ENCODE results near the gene CRYAA. TPM values are rescaled to one million over a fixed set of nuclear protein-coding genes. Genes with fewer than 3 reads are reported as not detected.
"Not testable (repeated sequence)": the region's sequence is repeated elsewhere in the genome, so short reads cannot be mapped to it uniquely, and the experiment has no call there.

The CRYAA gene, protein sequence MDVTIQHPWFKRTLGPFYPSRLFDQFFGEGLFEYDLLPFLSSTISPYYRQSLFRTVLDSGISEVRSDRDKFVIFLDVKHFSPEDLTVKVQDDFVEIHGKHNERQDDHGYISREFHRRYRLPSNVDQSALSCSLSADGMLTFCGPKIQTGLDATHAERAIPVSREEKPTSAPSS
- total RNA-seq = not detected
- long read RNA-seq = 0 reads

DNA sequence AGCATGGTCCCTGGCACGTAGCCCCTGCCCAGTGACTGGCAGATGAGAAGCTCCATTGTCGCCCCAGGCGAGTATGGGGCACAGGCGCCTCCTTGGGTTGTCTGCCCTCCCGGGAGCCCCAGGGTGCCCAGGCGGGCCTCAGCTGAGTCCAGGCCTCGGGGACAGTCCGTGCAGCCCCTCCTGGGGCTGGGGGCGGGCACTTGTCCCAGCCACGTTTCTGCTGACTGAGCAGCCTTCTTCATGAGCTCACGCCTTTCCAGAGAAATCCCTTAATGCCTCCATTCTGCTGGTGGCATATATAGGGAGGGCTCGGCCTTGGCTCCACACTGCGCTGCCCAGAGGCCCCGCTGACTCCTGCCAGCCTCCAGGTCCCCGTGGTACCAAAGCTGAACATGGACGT lies at the start of gene CRYAA:
Gene CRYAA (plus strand): TSS at position 301 of the 400 bp plus-strand sequence. CDS start 92 bp downstream, at position 393.
- DNase-seq (ENCODE audit: low spot score) = not testable (repeated sequence)

DNA sequence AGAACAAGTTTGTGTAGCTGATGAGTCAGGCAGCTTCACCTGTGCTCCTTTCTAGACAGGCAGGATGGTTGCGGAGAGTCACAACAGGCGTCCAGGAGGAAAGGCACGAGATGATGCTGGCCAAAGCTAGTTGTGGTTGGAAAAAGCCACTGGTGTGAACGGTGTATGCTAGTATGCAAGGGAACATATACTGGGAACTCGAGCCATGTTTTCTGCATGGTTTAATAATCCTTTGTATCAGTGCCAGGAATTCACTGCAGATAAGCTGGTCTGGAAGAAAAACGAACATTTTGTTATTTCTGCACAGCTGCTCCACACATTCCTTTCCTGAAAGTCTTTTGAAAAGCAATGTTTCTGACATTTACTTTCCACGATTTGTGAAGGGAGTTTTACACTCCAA lies 38.7 kb upstream of the CRYAA start:
- DNase-seq (ENCODE audit: low spot score) = not testable (repeated sequence)

DNA sequence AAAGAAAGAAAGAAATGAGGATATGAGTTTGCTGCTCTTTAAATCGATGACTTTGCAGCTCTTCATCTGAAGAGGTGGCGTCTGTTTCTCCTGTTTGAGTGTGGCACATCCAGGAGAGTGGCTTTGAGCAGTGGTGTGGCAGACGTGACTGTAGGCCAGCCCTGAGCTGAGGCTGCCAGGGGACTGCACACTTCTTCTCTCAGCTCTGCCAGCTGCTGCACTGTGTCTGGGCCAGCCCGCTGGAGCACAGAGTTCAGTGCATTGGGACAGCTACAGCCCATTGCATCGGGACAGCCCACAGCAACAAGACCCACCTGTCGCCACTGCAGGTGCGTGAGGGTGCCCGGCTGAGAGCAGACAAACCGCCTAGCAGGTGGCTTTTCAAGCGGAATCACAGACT lies 34.3 kb upstream of the CRYAA start:
- not testable (repeated sequence) for DNase-seq (ENCODE audit: low spot score)

DNA sequence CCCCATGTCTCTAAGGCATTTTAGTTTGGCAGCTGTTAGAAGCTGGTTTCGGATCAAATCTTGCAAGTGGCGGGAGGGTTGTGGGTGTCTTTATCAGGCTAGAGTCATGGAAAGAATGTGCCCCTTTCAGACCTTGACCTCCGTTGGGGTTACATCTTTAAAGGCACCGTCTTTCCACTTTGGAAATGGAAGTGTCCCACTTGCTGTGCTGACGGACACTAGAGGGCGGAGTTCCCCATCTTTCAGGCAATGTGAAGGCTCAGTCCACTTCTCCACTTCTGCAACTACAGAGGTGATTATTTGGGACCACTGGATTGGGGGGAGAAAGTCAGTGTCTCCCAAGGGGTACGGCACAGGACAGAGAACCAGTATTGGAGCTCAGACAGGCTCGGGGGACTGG lies 29.9 kb upstream of the CRYAA start:
- DNase-seq (ENCODE audit: low spot score) = not testable (repeated sequence)

DNA sequence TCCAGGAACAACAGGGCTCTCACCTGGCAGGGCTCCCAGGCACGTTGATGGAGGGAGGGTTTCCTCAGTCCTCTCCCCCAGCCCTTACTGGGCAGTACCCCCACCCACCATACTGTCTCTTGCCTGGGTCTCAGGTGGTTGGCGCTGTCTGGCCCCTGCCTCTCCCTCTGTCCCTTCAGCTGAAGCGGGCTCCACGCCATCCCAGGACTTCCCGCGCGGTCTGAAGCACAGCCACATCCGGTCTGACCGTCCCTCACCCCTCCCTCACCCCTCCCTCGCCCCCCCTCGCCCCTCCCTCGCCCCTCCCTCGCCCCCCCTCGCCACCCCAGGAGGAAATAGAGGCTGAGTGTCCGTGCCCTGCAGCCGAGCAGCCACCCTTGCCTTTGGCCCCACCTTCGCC lies 27.4 kb upstream of the CRYAA start:
- not testable (repeated sequence) for DNase-seq (ENCODE audit: low spot score)

DNA sequence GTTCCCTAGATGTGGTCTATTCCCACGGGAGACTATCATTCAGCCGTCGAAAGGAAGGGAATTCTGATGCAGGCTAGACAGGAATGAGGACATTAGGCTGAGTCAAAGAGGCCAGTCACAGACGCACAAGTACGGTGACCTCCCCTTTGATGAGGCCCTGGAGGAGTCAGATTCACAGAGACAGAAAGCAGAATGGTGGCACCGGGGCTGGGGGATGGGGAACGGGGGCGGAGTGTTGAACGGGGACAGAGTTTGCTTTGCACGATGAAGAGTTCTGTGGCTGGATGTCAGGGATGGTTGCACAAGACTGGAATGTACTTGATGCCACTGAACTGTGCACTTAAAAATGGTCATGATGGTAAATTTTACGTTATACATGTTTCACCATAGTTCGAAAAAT lies 22.2 kb upstream of the CRYAA start:
- not testable (repeated sequence) for DNase-seq (ENCODE audit: low spot score)

DNA sequence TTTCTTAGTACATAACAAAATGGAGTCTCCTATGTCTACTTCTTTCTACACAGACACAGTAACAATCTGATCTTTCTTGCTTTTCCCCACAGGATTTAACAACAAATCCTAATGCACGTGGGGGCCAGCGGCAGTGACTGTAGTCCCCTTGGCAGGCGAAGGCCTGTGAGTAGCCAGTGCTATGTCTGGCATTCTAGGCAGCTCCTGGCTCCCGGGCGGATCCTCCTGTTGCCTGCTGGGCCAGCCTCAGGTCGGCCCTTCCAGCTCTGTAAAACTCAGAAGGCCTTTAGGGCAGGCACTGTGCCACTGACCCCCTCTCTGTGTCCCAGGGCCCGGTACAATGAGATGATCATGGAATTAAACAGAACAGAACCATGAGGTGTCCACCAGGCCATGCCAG lies 20.8 kb upstream of the CRYAA start:
- not testable (repeated sequence) for DNase-seq (ENCODE audit: low spot score)

DNA sequence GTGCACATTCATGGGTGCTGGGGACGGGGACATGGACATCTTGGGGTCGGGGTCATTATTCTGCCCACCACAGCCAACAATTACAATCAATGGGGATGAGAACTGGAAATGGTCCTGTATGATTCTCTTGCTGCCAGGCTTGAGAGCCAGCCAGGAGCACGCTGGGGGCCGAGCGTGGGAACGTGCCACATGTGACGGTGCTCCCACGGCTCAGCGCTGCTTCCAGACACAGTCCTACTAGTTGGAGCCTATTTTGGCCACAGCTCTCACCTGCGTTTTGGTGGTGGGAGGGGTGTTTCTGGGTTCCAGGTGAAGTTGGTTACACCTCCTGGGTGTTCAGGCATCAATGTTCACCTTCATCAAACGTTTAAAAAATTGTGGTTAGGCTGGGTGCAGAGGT lies 19.5 kb upstream of the CRYAA start:
- not testable (repeated sequence) for DNase-seq (ENCODE audit: low spot score)

DNA sequence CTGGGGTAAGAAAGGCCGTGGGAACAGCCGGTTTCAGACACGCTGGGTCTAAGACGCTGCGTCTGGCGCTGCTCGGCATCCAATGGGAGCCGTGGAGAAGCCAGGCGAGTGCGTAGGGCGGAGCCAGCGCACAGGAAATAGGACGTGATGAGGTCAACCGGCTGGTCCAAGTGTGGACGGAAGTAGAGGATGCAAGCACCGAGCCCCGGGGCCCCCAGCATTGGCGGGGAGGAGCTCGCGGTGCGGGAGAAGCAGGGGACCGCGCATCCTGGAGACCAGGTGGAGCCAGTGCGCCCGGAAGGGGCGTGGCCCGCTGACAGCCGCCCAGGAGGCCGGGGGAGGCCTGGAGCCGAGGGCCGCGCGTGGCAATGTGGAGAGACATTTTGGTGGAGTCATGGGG lies 15.2 kb upstream of the CRYAA start:
- DNase-seq (ENCODE audit: low spot score) = not testable (repeated sequence)

DNA sequence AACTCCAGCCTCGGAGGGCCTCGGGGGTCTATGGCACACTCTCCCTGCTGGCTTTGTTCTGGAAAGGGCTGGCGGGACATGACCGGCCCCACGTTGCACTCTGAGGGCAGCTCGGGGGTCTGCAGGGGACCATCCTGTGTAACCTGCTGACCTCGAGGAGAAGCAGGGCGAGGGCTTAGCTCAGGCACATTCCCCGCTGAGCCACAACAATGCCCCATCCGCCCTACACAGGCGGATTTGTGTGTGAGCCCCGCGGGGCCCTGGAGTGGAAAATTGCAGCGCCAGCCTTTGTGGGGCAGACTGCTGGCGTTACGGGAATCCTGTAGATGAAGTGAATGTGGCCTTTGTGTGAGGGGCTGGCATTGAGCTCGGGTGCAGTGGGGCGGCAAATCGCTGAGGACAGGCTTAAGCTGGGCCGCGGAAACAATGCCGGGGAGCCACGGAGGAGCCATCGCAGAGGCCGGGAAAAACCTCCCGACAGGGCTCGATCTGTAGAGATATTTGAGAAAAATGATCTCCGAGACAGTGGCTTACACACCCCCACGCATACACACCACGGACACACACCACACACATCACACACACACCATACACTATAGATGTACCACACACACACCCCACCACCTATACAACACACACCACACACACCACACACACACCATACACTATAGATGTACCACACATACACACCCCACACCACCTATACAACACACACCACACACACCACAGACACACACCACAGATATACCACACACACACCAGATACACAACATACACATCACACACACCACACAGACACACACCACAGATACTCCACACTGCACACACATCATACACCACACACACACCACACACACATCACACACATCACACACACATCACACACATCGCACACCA lies 9.3 kb upstream of the CRYAA start:
- DNase-seq (ENCODE audit: low spot score) = not testable (repeated sequence)

DNA sequence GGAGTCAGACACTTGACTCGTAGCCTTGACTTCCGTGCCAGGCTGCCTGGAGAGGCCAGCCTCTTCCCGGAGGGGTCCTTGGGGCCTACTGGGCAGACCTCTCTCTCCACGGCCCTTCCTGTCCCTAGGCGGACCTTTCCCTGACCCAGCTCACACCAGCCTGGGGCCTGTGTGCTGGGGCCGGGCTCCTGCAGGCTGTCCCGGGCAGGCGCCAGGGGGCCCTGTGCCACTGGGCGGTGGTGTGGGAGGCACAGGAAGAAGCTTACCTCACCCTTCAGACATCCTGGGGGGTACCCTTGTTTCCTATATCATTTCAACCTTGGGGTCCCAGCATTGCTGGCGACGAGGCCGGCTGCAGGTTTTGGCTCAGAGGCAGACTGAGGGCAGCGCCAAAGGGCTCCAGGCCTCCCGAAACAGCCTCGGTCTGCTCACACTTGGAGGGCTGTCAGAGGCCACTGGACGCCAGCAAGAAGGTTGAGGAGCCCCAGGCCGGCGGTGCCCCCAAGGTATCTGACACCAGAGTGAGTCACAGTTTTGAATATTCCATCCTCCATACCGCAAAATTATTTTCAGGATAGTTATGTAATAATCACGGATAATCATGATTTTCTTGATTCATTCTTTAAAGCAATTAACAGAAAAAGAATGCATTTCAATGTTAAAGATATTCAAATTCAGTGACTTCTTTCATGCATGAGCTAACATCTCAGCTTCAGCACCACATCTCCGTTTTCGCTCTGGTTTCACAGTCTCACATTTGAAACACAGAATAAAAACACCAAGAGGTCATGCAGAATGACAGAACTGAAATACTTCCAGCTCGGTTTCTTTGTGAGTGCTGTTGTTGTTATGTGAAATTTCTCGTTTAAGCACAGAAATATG lies 6.7 kb upstream of the CRYAA start:
- DNase-seq (ENCODE audit: low spot score) = not testable (repeated sequence)

DNA sequence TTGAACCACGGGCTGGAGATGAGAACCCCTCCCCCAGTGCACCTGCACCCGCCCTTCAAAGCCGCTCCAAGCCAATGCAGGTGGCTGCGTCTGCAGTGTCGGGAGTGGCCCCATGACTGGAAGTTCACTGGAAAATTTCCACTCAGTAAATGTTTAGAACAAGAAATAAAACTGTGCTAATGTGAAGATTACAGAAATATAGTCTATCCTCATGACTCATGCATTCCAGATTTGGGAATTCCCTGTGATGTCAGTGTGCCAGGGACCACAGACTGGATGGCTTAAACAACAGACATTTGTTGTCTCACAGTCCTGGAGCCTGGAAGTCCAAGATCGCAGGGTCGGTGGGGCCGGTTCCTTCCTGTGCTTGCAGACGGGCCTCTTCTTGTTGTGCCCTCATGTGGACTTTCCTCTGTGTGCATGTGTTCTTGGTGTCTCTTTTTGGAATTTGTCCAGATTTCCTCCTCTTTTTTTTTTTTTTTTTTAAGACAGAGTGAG lies 6.1 kb upstream of the CRYAA start:
- not testable (repeated sequence) for DNase-seq (ENCODE audit: low spot score)

DNA sequence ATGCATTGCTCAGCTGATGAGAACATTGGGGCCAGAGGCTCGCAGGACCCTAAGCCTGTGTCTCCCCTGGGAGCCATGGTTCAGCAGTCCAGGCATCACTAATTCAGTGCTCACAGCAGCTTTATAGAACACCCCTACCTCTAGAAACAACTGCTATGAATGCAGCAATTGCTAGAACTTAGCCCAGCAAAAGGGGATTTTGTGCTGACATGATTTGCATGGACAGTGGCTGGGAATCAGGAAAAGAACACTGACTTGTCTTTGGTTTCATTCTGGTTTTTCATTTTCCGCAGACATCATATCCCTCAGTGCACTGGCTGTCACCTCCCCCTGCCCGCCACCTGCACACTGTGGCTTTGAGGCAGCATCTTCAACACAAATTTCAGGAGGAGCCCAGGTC lies 4.0 kb upstream of the CRYAA start:
- DNase-seq (ENCODE audit: low spot score) = not testable (repeated sequence)

DNA sequence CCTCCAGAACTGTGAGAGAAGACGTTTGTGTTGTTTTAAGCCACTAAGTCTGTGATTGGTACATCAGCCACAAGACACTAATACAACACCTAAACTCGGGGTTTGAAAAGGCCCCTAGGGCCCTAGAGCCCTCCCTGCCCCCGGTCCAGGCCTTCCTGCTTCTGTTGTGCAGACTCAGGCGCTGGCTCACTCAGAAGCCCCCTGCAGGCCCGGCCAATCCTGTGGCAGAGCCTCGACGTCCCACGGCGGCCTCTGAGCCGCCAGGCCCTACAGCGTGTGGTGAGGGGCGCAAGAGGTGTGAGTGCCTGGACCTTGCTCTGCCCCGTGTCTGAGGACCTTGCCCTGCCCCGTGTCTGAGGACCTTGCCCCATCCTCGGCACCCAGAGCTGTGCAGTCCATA lies 3.1 kb upstream of the CRYAA start:
- not testable (repeated sequence) for DNase-seq (ENCODE audit: low spot score)

DNA sequence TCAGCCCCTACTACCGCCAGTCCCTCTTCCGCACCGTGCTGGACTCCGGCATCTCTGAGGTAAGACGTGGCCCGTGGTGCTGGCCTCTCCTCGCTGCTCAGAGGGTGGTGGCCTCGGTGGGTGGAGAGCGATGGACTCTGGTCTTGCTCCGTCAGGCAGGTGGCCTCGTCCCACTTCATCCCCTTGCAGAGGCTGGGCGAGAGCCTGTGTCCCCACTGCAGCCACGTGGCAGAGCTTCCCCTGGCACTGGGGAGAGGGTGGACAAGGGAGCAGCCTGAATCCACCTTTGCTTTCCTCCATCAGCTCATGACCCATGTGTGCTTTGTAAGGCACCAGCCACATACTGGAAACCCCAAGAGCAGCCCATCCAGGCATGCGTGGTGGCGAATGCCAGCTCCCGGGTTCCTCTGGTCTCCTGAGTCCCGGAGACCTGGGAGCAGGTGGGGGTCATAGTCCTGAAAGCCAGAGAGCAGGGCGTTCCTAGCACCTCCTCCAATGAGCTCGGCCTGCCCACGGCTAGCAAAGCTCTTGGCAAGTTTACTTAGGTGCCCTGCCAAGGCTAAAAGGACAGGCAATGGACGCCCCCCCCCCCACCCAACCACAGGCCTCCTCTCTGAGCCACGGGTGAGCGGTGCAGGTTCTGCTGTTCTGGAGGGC lies 550 bp downstream of the CRYAA start:
- DNase-seq (ENCODE audit: low spot score) = not testable (repeated sequence)

DNA sequence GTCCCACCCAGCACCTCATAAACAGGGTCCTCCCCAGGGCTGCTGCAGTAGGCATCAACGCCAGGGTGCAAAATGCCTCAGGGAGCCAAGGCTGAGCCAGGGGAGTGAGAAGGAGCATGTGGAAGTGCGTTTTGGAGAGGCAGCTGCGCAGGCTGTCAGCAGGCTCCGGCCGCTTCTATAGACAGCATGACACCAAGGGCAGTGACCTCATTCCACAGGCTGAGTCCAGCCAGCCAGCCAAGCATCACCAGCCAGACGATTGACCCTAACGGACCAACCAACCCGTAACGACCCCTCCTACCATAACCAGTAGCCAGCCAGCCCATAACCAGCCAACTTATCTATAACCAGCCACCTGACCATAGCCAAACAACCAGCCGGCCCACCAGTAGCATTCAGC lies 1.1 kb downstream of the CRYAA start:
- not testable (repeated sequence) for DNase-seq (ENCODE audit: low spot score)

DNA sequence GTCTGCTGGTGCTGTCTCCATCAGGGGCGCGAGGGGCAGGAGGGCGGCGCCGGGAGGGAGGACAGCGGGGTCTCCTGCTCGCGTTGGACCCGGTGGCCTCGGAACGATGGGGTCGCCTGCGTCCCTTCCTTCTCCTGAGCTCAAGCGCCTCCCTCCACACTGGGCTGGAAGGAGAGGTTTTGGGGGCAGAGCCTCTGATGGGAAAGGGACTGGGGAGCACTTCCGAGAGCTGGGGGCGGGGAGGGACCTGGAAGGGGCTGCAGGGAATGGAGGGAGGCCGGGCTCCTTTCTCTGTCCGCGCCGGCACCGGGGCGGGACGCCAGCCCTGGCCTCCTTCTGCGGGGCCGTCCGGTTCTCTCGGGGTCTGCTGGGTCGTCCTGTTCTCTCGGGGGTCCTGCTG lies 4.0 kb downstream of the CRYAA start:
- not testable (repeated sequence) for DNase-seq (ENCODE audit: low spot score)

DNA sequence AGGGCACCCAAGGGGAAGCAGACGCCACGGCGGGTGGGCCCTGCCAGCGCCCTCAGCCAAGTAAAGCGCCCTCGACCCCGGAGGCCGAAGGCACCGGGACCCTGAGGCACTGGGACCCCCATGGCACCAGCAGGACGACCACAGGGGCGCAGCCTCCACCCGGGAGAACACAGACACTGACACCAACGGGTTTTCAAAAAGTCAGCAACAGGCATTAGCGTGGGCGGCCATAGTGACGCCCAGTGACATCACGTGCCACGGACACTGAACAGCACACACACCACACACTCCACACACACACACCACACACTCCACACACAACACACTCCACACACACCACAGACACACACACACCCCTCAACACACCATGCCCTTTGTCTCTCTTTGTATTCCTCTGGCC lies 4.6 kb downstream of the CRYAA start:
- not testable (repeated sequence) for DNase-seq (ENCODE audit: low spot score)

DNA sequence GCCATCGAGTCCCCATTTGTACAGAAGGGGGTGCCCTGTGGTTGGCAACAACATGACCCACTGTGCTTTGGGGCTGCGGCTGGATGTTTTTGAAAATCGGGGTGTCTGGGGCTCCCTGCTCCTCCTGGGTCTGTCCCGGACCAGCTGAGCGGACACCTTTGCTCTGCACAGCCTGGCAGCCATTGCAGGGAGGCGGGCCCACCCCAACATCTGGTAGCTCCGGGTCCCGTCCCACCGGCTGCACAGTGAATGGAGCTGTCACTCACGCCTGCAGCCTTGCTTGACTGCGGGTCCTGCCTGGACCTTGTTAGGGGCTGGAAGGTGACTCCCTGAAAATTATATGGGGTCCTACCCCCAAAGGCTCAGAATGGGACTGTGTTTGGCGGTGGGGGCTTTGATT lies 5.1 kb downstream of the CRYAA start:
- not testable (repeated sequence) for DNase-seq (ENCODE audit: low spot score)

DNA sequence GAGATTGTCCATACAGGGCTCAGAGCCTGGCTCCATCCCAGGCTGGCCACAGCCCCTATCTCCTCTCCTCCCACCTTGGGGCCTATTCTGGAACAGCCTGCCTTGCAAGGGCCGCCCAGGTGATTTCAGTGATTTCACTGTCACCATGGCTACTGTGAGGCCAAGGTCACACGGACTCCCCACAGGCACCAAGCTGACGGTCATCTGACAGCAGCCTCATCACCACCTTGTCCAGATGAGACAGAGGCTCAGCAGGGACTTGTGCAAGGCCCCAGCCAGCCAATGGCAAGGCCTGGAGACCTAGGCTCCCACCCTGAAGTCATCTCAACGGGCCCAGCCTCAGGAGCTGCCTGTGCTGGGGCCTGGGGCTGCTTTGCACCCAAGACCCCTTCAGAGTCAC lies 6.2 kb downstream of the CRYAA start:
- not testable (repeated sequence) for DNase-seq (ENCODE audit: low spot score)

DNA sequence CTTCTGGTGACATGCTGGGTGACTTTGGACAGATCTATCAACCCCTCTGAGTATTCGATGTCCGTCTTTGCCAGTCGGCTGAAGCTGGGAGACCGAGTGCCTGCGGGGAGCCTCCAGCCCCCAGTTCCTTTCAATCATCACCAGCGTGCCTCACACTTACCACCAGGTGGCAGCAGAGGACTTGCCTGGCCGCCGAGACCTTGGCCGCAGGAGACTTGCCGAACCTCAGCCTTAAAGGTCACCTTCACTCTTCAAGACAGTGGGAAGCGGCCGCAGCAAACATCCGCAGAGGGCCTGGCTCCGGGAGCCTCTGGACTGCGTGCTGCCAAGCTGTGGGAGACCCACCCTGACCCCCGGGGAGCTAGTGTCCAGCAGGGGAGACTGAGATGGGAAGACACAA lies 7.8 kb downstream of the CRYAA start:
- DNase-seq (ENCODE audit: low spot score) = not testable (repeated sequence)

All from mesenteric fat pad (tissue), 1 donor.